HG03457 (cell line): Measurements from ENCODE around the gene SULT1E1.
A peak's percentile ranks its signal among the peaks of the same experiment; 100 is the strongest.

Experiments used
- ATAC-seq: cut with Tn5 transposase; IDR thresholded peaks from one replicate; pipeline ENCODE4 v1.9.1; 2021; ENCODE audit warnings: moderate number of reproducible peaks; ENCODE audit not compliant: unreplicated experiment

The SULT1E1 gene

GRCh38 chr4:69860052-69860451, at the start of gene SULT1E1:
SULT1E1 (minus strand) TSS chr4:69860145; CDS start chr4:69857644, 2,501 bp downstream.
- no peak for ATAC-seq

GRCh38 chr4:69909195-69909594, 49.2 kb upstream of the SULT1E1 start:
- ATAC-seq, result no peak

- ATAC-seq, result no peak
Observed at GRCh38 chr4:69907151-69907550, 47.2 kb upstream of the SULT1E1 start.

- no peak for ATAC-seq
Observed at GRCh38 chr4:69896530-69897116, 36.7 kb upstream of the SULT1E1 start.

GRCh38 chr4:69894721-69895120, 34.8 kb upstream of the SULT1E1 start:
- no peak for ATAC-seq

GRCh38 chr4:69894186-69894585, 34.2 kb upstream of the SULT1E1 start:
- ATAC-seq, result no peak

- no peak for ATAC-seq
Observed at GRCh38 chr4:69888336-69888735, 28.4 kb upstream of the SULT1E1 start.

- no peak for ATAC-seq
Observed at GRCh38 chr4:69882150-69882549, 22.2 kb upstream of the SULT1E1 start.

GRCh38 chr4:69881173-69881773, 21.3 kb upstream of the SULT1E1 start:
- ATAC-seq, result peak; percentile 88

- ATAC-seq, result no peak
Observed at GRCh38 chr4:69878250-69878649, 18.3 kb upstream of the SULT1E1 start.

GRCh38 chr4:69877453-69877852, 17.5 kb upstream of the SULT1E1 start:
- ATAC-seq, result no peak

- no peak for ATAC-seq
Observed at GRCh38 chr4:69876071-69876470, 16.1 kb upstream of the SULT1E1 start.

GRCh38 chr4:69875576-69875975, 15.6 kb upstream of the SULT1E1 start:
- no peak for ATAC-seq

- ATAC-seq, result no peak
Observed at GRCh38 chr4:69874507-69874906, 14.6 kb upstream of the SULT1E1 start.

- no peak for ATAC-seq
Observed at GRCh38 chr4:69861756-69862155, 1.8 kb upstream of the SULT1E1 start.

- ATAC-seq, result no peak
Observed at GRCh38 chr4:69860521-69861298, 765 bp upstream of the SULT1E1 start.

GRCh38 chr4:69859140-69859685, 732 bp downstream of the SULT1E1 start:
- no peak for ATAC-seq

GRCh38 chr4:69858690-69859089, 1.3 kb downstream of the SULT1E1 start:
- no peak for ATAC-seq

- no peak for ATAC-seq
Observed at GRCh38 chr4:69855822-69856221, 4.1 kb downstream of the SULT1E1 start.

GRCh38 chr4:69849969-69850368, 10.0 kb downstream of the SULT1E1 start:
- peak; percentile 79 for ATAC-seq

GRCh38 chr4:69849297-69849696, 10.6 kb downstream of the SULT1E1 start:
- ATAC-seq, result no peak

- no peak for ATAC-seq
Observed at GRCh38 chr4:69848028-69848427, 11.9 kb downstream of the SULT1E1 start.
